HepG2 (cell line): ENCODE measurements around the gene IHH. TPM values are rescaled to one million over a fixed set of nuclear protein-coding genes. Genes with fewer than 3 reads are reported as not detected.

ENCODE experiments used
- ATAC-seq: fragments of 200-7000 bp; cut with Tn5 transposase; 3 replicates; pipeline ENCODE4 v1.9.1; 2020; ENCODE audit warnings: mild to moderate bottlenecking, moderate library complexity
- BruUV-seq: library from RNA; stranded (reverse); fragments of 400-500 nt; replicated peaks from 2 replicates; lab custom pipeline; 2021; lab: Mats Ljungman, UMichigan
- CTCF ChIA-PET: fragments of 300-600 bp; formaldehyde crosslinking; extraction: SDS; loops from one replicate; lab custom pipeline; 2021; ENCODE audit warnings: low total read pairs, inconsistent platforms, low intra/inter-chr PET ratio; lab: Yijun Ruan, JAX
- POLR2A ChIA-PET: fragments of 350-600 bp; sonication (Branson Sonifier 250); formaldehyde crosslinking; loops from one replicate; lab custom pipeline; 2020; ENCODE audit warnings: antibody characterized with exemption, inconsistent platforms; lab: Yijun Ruan, JAX
- DNase-seq: peaks from one replicate; pipeline ENCODE4 v3.0.0-alpha.2; 2015; ENCODE audit warnings: low spot score
- FAIRE-seq: peaks from 3 replicates; lab custom pipeline; 2011; peaks lifted over from hg19 to GRCh38; lab: Jason Lieb, UNC
- H2AFZ ChIP-seq: one replicate; pipeline ENCODE4 v1.6.1; 2011; ENCODE audit warnings: low read length, inconsistent platforms
- H3K27ac ChIP-seq: fragments of 300-600 bp; 3 replicates; pipeline ENCODE4 v1.8.0; 2011; ENCODE audit warnings: mixed run types, mild to moderate bottlenecking, mixed read lengths, low read length, inconsistent platforms; ENCODE audit not compliant: insufficient read depth; ENCODE audit errors: extremely low read length
- H3K27me3 ChIP-seq, 2 experiments: fragments of 200-600 bp in 1 of 2; 2 replicates in 1 of 2; 3 replicates in 1 of 2; pipeline versions ENCODE4 v1.6.0 to v1.8.0; 2011; ENCODE audit warnings: low read length in 2 of 2, mild to moderate bottlenecking in 2 of 2, moderate library complexity in 2 of 2, inconsistent platforms in 1 of 2; ENCODE audit not compliant: insufficient read depth in 2 of 2, control insufficient read depth in 1 of 2
- H3K36me3 ChIP-seq, 2 experiments: fragments of 200-600 bp in 1 of 2; replicated peaks in 1 of 2; 2 replicates in 1 of 2; 3 replicates in 1 of 2; pipeline versions ENCODE4 v1.5.1 to v1.8.0; 2011; ENCODE audit warnings: low read length in 2 of 2, inconsistent platforms in 1 of 2; ENCODE audit not compliant: insufficient read depth in 2 of 2, control insufficient read depth in 1 of 2
- H3K4me1 ChIP-seq: 2 replicates; pipeline ENCODE4 v1.5.1; 2012; ENCODE audit warnings: low read length, inconsistent platforms; ENCODE audit not compliant: insufficient read depth
- H3K4me2 ChIP-seq: 2 replicates; pipeline ENCODE4 v1.6.0; 2011; ENCODE audit warnings: low read depth, low read length, inconsistent platforms
- H3K4me3 ChIP-seq, 3 experiments: fragments of 200-600 bp in 1 of 3; sonication (generic), shearing (Covaris generic) in 1 of 3; replicated peaks in 1 of 3; 2 replicates each; pipeline ENCODE4 v1.5.1; 2011 to 2016; ENCODE audit warnings: low read length in 3 of 3, inconsistent platforms in 2 of 3, low read depth in 2 of 3, mild to moderate bottlenecking in 2 of 3, control low read depth in 1 of 3, mixed read lengths in 1 of 3; ENCODE audit not compliant: insufficient read depth in 1 of 3
- H3K79me2 ChIP-seq: one replicate; pipeline ENCODE4 v1.6.1; 2011; ENCODE audit warnings: low read length, inconsistent platforms; ENCODE audit not compliant: insufficient read depth
- H3K9ac ChIP-seq: 2 replicates; pipeline ENCODE4 v1.6.0; 2011; ENCODE audit warnings: mild to moderate bottlenecking, low read depth, low read length, inconsistent platforms; ENCODE audit not compliant: insufficient read depth
- H3K9me3 ChIP-seq: 2 replicates; pipeline ENCODE4 v1.5.1; 2012; ENCODE audit warnings: mild to moderate bottlenecking, low read length
- H4K20me1 ChIP-seq: 2 replicates; pipeline ENCODE4 v1.6.0; 2011; ENCODE audit warnings: inconsistent platforms, mild to moderate bottlenecking, low read length, moderate library complexity; ENCODE audit not compliant: insufficient read depth
- ARNT2 ChIP-seq: sonication (generic); formaldehyde crosslinking; IDR thresholded peaks from 2 replicates; pipeline ENCODE4 v1.8.0; 2022; ENCODE audit warnings: mild to moderate bottlenecking, low read depth, missing genetic modification reagents, moderate library complexity
- ETV6 ChIP-seq: sonication (generic); formaldehyde crosslinking; conservative IDR thresholded peaks from 2 replicates; pipeline ENCODE4 v1.4.0; 2020; ENCODE audit warnings: missing genetic modification reagents
- FOXK1 ChIP-seq: sonication (generic); formaldehyde crosslinking; IDR thresholded peaks from 2 replicates; pipeline ENCODE4 v1.4.0; 2020; ENCODE audit warnings: low read depth, missing genetic modification reagents, borderline replicate concordance
- HES4 ChIP-seq: sonication (generic); formaldehyde crosslinking; IDR thresholded peaks from 2 replicates; pipeline ENCODE4 v1.9.0; 2021; ENCODE audit warnings: mild to moderate bottlenecking, missing genetic modification reagents, borderline replicate concordance
- JUNB ChIP-seq: sonication (generic); formaldehyde crosslinking; IDR thresholded peaks from 2 replicates; pipeline ENCODE4 v1.8.0; 2022; ENCODE audit warnings: missing genetic modification reagents, mild to moderate bottlenecking, borderline replicate concordance
- KDM5B ChIP-seq: sonication (generic); formaldehyde crosslinking; IDR thresholded peaks from 2 replicates; pipeline ENCODE4 v1.4.0; 2020; ENCODE audit warnings: missing genetic modification reagents, mild to moderate bottlenecking, borderline replicate concordance
- KMT2B ChIP-seq: IDR thresholded peaks from 2 replicates; pipeline ENCODE4 v1.6.1; 2016; ENCODE audit warnings: missing genetic modification reagents, missing compliant biosample characterization
- MBD4 ChIP-seq: IDR thresholded peaks from 2 replicates; pipeline ENCODE4 v1.6.1; 2012; ENCODE audit warnings: low read length, inconsistent platforms, borderline replicate concordance
- MTF2 ChIP-seq: sonication (generic); formaldehyde crosslinking; IDR thresholded peaks from 2 replicates; pipeline ENCODE4 v1.5.0; 2020; ENCODE audit warnings: missing genetic modification reagents, borderline replicate concordance
- SMAD3 ChIP-seq: sonication (generic); formaldehyde crosslinking; IDR thresholded peaks from 2 replicates; pipeline ENCODE4 v1.4.0; 2020; ENCODE audit warnings: missing genetic modification reagents
- TSC22D2 ChIP-seq: sonication (generic); formaldehyde crosslinking; IDR thresholded peaks from 2 replicates; pipeline ENCODE4 v1.5.1; 2020; ENCODE audit warnings: missing genetic modification reagents, mild to moderate bottlenecking, borderline replicate concordance
- ZBED4 ChIP-seq: sonication (generic); formaldehyde crosslinking; IDR thresholded peaks from 2 replicates; pipeline ENCODE4 v1.4.0; 2020; ENCODE audit warnings: missing genetic modification reagents, borderline replicate concordance
- ZKSCAN8 ChIP-seq: IDR thresholded peaks from 2 replicates; pipeline ENCODE4 v1.6.1; 2016; ENCODE audit warnings: borderline replicate concordance, missing genetic modification reagents, missing compliant biosample characterization
- ZNF256 ChIP-seq: sonication (generic); formaldehyde crosslinking; conservative IDR thresholded peaks from 2 replicates; pipeline ENCODE4 v1.4.0; 2020; ENCODE audit warnings: missing genetic modification reagents
- ZNF33B ChIP-seq: sonication (generic); formaldehyde crosslinking; IDR thresholded peaks from 2 replicates; pipeline ENCODE4 v1.5.1; 2020; ENCODE audit warnings: mild to moderate bottlenecking, missing genetic modification reagents
- ZNF354B ChIP-seq: sonication (generic); formaldehyde crosslinking; IDR thresholded peaks from 2 replicates; pipeline ENCODE4 v1.8.0; 2022; ENCODE audit warnings: mild to moderate bottlenecking, missing genetic modification reagents
- ZNF547 ChIP-seq: sonication (generic); formaldehyde crosslinking; IDR thresholded peaks from 2 replicates; pipeline ENCODE4 v1.5.1; 2020; ENCODE audit warnings: mild to moderate bottlenecking, missing genetic modification reagents
- ZNF564 ChIP-seq: sonication (generic); formaldehyde crosslinking; IDR thresholded peaks from 2 replicates; pipeline ENCODE4 v1.8.1; 2023; ENCODE audit warnings: mild to moderate bottlenecking, missing genetic modification reagents
- WGBS: methylation state at CpG from one replicate; pipeline ENCODE4 v1.1.6; 2017; ENCODE audit warnings: low lambda C conversion rate; 5-methylcytosine and 5-hydroxymethylcytosine counted together
- in situ Hi-C: cut with HindIII; loops from 2 replicates; pipeline ENCODE4 v1.10.0; 2017; ENCODE audit warnings: low pct_unique_long_range_greater_than_20kb; ENCODE audit not compliant: extremely low pct_ligation_motif_present
- intact Hi-C: fragments of 100-400 bp; cut with micrococcal nuclease; formaldehyde crosslinking; loops from one replicate; pipeline ENCODE4 v1.10.0; 2022; ENCODE audit not compliant: unreplicated experiment
- polyA plus RNA-seq, 8 experiments: library from polyadenylated mRNA; depleted of rRNA in 3 of 8; stranded (reverse) in 7 of 8; unstranded in 1 of 8; fragments of >200 nt; fragmentation: Illumina TruSeq in 4 of 8; extraction: Trizol in 4 of 8; gene quantifications; 2 replicates each; pipeline versions ENCODE4 v1.2.1 to v1.2.3, GENCODE V29; 2011 to 2016; ENCODE audit warnings: low read depth in 4 of 8, missing spikeins in 1 of 8, mixed read lengths in 1 of 8; ENCODE audit not compliant: insufficient read depth in 1 of 8
- total RNA-seq, 5 experiments: library from RNA; depleted of rRNA; stranded (reverse); fragments of >200 nt; fragmentation: Illumina TruSeq; extraction: Trizol; gene quantifications; 2 replicates each; pipeline ENCODE4 v1.2.3, GENCODE V29; 2016; ENCODE audit warnings: low read depth in 1 of 5
- TF ChIP-seq, protein P1 (sequence below), 2 experiments: fragments of 450-650 bp in 1 of 2; sonication (generic) in 1 of 2; formaldehyde crosslinking; IDR thresholded peaks; 2 replicates each; pipeline versions ENCODE4 v1.5.0 to v1.8.0; 2020 to 2022; ENCODE audit warnings: mild to moderate bottlenecking in 1 of 2, missing genetic modification reagents in 1 of 2

IHH gene
- total and polyA plus RNA-seq, 2 of the 13 experiments (the other 11 are each of a cell fraction or from before 2014, with no cell fraction given), result 0.42 TPM; not detected in 1

GRCh38 chr2:219045937-219046550, 14.7 kb downstream of the IHH start:
- peak; percentile 75 for ATAC-seq
- intact Hi-C loops (loop anchor here (1.0 kb wide), 1 partner anchor 262 kb away; no protein-coding TSS in a partner anchor), in situ Hi-C loops (no loop called here)
- no peak overlapping the region for H3K4me2 ChIP-seq
- H3K36me3 ChIP-seq, result no peaks in the 10 kb centered on the region
- H3K4me1 ChIP-seq, result peaks cover 22% of the 10 kb centered on the region
- no peak overlapping the region for H3K4me3 ChIP-seq
- no peaks in the 10 kb centered on the region for H3K79me2 ChIP-seq
- H3K27me3 ChIP-seq, result peaks cover 5 to 30% of the 10 kb centered on the region in 2 experiments; a peak in 4 of 5 replicates
- no peak overlapping the region for H3K9ac ChIP-seq
- no peak for DNase-seq
- no peak overlapping the region for H3K27ac ChIP-seq
- FAIRE-seq, result peak; percentile 76
- no peaks in the 10 kb centered on the region for H3K9me3 ChIP-seq
- CTCF ChIA-PET, result no interaction called here
- WGBS, result 8% methylated on average over 6 of the region's 6 CpGs
- 0 out of 2 replicates have a peak, but pooled peaks cover 6% of the 10 kb centered on the region for H4K20me1 ChIP-seq
- no peak overlapping the region for H2AFZ ChIP-seq
- no TSS peak for BruUV-seq
- POLR2A ChIA-PET, result no interaction called here
- TF ChIP-seq ZBED4 (CRISPR knock-in tag) (peak; percentile 70; the same call in 1 of the 2 replicates), HES4 (CRISPR knock-in tag) (peak; percentile 79; the same call in 1 of the 2 replicates), ZNF547 (0 out of 2 replicates have a peak, but pooled peaks have one; percentile 50), ZNF256 (CRISPR knock-in tag) (0 out of 2 replicates have a peak, but pooled peaks have one; percentile 37), MBD4 (no peak), ETV6 (CRISPR knock-in tag) (peak; percentile 90; the same call in 1 of the 2 replicates), ZKSCAN8 (peak; percentile 70; the same call in 1 of the 2 replicates), FOXK1 (CRISPR knock-in tag) (peak; percentile 58; the same call in 1 of the 2 replicates), KDM5B (peak; percentile 73; the same call in 1 of the 2 replicates), ZNF564 (0 out of 2 replicates have a peak, but pooled peaks have one; percentile 45), SMAD3 (peak; percentile 81), KMT2B (CRISPR knock-in tag) (peak; percentile 47; the same call in 1 of the 2 replicates), TSC22D2 (peak; percentile 98), JUNB (CRISPR knock-in tag) (peak; percentile 70; the same call in 1 of the 2 replicates), ARNT2 (CRISPR knock-in tag) (0 out of 2 replicates have a peak, but pooled peaks have one; percentile 65), ZNF354B (no peak), MTF2 (CRISPR knock-in tag) (no peak), ZNF33B (CRISPR knock-in tag) (0 out of 2 replicates have a peak, but pooled peaks have one; percentile 28)
- TF ChIP-seq, protein P1, sequence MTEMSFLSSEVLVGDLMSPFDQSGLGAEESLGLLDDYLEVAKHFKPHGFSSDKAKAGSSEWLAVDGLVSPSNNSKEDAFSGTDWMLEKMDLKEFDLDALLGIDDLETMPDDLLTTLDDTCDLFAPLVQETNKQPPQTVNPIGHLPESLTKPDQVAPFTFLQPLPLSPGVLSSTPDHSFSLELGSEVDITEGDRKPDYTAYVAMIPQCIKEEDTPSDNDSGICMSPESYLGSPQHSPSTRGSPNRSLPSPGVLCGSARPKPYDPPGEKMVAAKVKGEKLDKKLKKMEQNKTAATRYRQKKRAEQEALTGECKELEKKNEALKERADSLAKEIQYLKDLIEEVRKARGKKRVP (CRISPR knock-in tag; IDR thresholded peaks at IDR 0.05), result 0 out of 4 replicates have a peak, but pooled peaks of 1 of the 2 experiments have one; percentile 26
